NCI-H1417 (cell line): ENCODE measurements around the gene SDK1.
"Not testable (repeated sequence)": the region's sequence is repeated elsewhere in the genome, so short reads cannot be mapped to it uniquely, and the experiment has no call there.

Source experiments
- DNase-seq, 3 experiments: peaks; one replicate each; lab custom pipeline; 2025; lab: John Stamatoyannopoulos, UW

SDK1 gene

GRCh38 chr7:3579638-3580219 lies 278.7 kb downstream of the SDK1 start:
- DNase-seq: no peak

- not testable (repeated sequence) for DNase-seq
Measured at GRCh38 chr7:3582145-3582544, 281.1 kb downstream of the SDK1 start.

GRCh38 chr7:3585826-3586225 lies 284.8 kb downstream of the SDK1 start:
- DNase-seq: no peak

GRCh38 chr7:3588341-3588740 lies 287.3 kb downstream of the SDK1 start:
- peak in 2 of 3 experiments; percentile 20 to 42 for DNase-seq

GRCh38 chr7:3589752-3590151 lies 288.7 kb downstream of the SDK1 start:
- no peak for DNase-seq

GRCh38 chr7:3591219-3591618 lies 290.2 kb downstream of the SDK1 start:
- DNase-seq: peak in 1 of 3 experiments; percentile 39

GRCh38 chr7:3591944-3592343 lies 290.9 kb downstream of the SDK1 start:
- peak in 2 of 3 experiments; percentile 38 to 67 for DNase-seq

GRCh38 chr7:3592401-3593134 lies 291.5 kb downstream of the SDK1 start:
- DNase-seq: peak in 2 of 3 experiments; percentile 84 to 95

GRCh38 chr7:3594901-3595300 lies 293.8 kb downstream of the SDK1 start:
- DNase-seq: no peak

- DNase-seq: no peak
Measured at GRCh38 chr7:3598854-3599253, 297.8 kb downstream of the SDK1 start.

- DNase-seq: no peak
Measured at GRCh38 chr7:3605222-3605621, 304.2 kb downstream of the SDK1 start.

GRCh38 chr7:3606436-3606835 lies 305.4 kb downstream of the SDK1 start:
- no peak for DNase-seq

GRCh38 chr7:3607847-3608246 lies 306.8 kb downstream of the SDK1 start:
- DNase-seq: no peak

GRCh38 chr7:3616306-3616705 lies 315.3 kb downstream of the SDK1 start:
- peak; percentile 6 to 79 (median 70) for DNase-seq

GRCh38 chr7:3630081-3630480 lies 329.0 kb downstream of the SDK1 start:
- DNase-seq: no peak

GRCh38 chr7:3634396-3634795 lies 333.3 kb downstream of the SDK1 start:
- peak in 1 of 3 experiments; percentile 19 for DNase-seq

- DNase-seq: no peak
Measured at GRCh38 chr7:3636131-3636860, 335.2 kb downstream of the SDK1 start.

- no peak for DNase-seq
Measured at GRCh38 chr7:3639253-3639652, 338.2 kb downstream of the SDK1 start.

- no peak for DNase-seq
Measured at GRCh38 chr7:3641582-3641981, 340.5 kb downstream of the SDK1 start.

GRCh38 chr7:3643091-3643490 lies 342.0 kb downstream of the SDK1 start:
- no peak for DNase-seq

GRCh38 chr7:3648276-3648675 lies 347.2 kb downstream of the SDK1 start:
- DNase-seq: no peak

GRCh38 chr7:3649250-3649649 lies 348.2 kb downstream of the SDK1 start:
- no peak for DNase-seq
